ENCODE measurements around the gene TMED7.
A peak's percentile ranks its signal among the peaks of the same experiment; 100 is the strongest.

The TMED7 gene

GRCh38 chr5:115626445-115626823 lies 598 bp upstream of the TMED7 start:
- DNase-seq, result no peak

GRCh38 chr5:115624994-115625393 lies 842 bp downstream of the TMED7 start:
- peak; percentile 9 to 35 for DNase-seq

- no peak for DNase-seq
Observed at GRCh38 chr5:115623658-115624057, 2.2 kb downstream of the TMED7 start.

- DNase-seq, result no peak
Observed at GRCh38 chr5:115621365-115621900, 4.4 kb downstream of the TMED7 start.

GRCh38 chr5:115616892-115617291 lies 8.9 kb downstream of the TMED7 start:
- DNase-seq, result no peak

- DNase-seq, result no peak
Observed at GRCh38 chr5:115616472-115616871, 9.4 kb downstream of the TMED7 start.

GRCh38 chr5:115611873-115612272 lies 14.0 kb downstream of the TMED7 start:
- DNase-seq, result no peak

GRCh38 chr5:115607935-115608334 lies 17.9 kb downstream of the TMED7 start:
- no peak for DNase-seq

GRCh38 chr5:115605436-115605835 lies 20.4 kb downstream of the TMED7 start:
- DNase-seq, result no peak

GRCh38 chr5:115602591-115603125 lies 23.2 kb downstream of the TMED7 start:
- DNase-seq, result no peak

- no peak for DNase-seq
Observed at GRCh38 chr5:115601701-115602590, 23.9 kb downstream of the TMED7 start, which contains the start of gene TICAM2. Gene TICAM2, minus strand, starts transcription at chr5:115602479. Its CDS starts 21,223 bp downstream, at chr5:115581256.

- no peak for DNase-seq
Observed at GRCh38 chr5:115600766-115601165, 25.1 kb downstream of the TMED7 start.

GRCh38 chr5:115599924-115600323 lies 25.9 kb downstream of the TMED7 start:
- no peak for DNase-seq

GRCh38 chr5:115599502-115599901 lies 26.3 kb downstream of the TMED7 start:
- DNase-seq, result no peak

GRCh38 chr5:115594128-115595047 lies 31.4 kb downstream of the TMED7 start:
- DNase-seq, result no peak

- DNase-seq, result no peak
Observed at GRCh38 chr5:115589043-115589442, 36.8 kb downstream of the TMED7 start.

GRCh38 chr5:115588640-115589039 lies 37.2 kb downstream of the TMED7 start:
- no peak for DNase-seq

- peak in 1 of 2 experiments; percentile 18 for DNase-seq
Observed at GRCh38 chr5:115586525-115587146, 39.2 kb downstream of the TMED7 start.

- DNase-seq, result no peak
Observed at GRCh38 chr5:115585265-115585664, 40.6 kb downstream of the TMED7 start.

GRCh38 chr5:115584501-115584900 lies 41.3 kb downstream of the TMED7 start:
- no peak for DNase-seq

- DNase-seq, result no peak
Observed at GRCh38 chr5:115583474-115583873, 42.4 kb downstream of the TMED7 start.

GRCh38 chr5:115580941-115581340 lies 44.9 kb downstream of the TMED7 start:
- DNase-seq, result no peak

All from NCI-H524 (cell line).